Measurements from ENCODE around the gene DDX28. TPM values are rescaled to one million over a fixed set of nuclear protein-coding genes. Genes with fewer than 3 reads are reported as not detected.

The DDX28 gene
- total and polyA plus RNA-seq, 2 of the 8 experiments (the other 6 are each of a cell fraction or from before 2014, with no cell fraction given): 16.8 to 28.1 TPM

GRCh38 chr16:68069511-68070248 is 46.6 kb upstream of the DDX28 start:
- Histone ChIP-seq H3K36me3 (ENCODE audit: control insufficient read depth in 2 of 4, insufficient read depth in 4 of 4, low read length in 3 of 4) (peaks cover 9 to 32% (median 28%) of the 10 kb centered on the region in 4 experiments; a peak in 7 of 8 replicates), H3K18ac (ENCODE audit: extremely low read depth, low read length) (no peak overlapping the region), H3K27me3 (replicated peaks in 1 of 4; ENCODE audit: control insufficient read depth in 3 of 4, extremely low read depth in 1 of 4, insufficient read depth in 3 of 4, low read length in 3 of 4) (no peaks in the 10 kb centered on the region), H2BK15ac (ENCODE audit: low read length) (no peak overlapping the region), H3K4ac (replicated peaks; ENCODE audit: insufficient read length, low read depth, low read length) (no peak overlapping the region), H3K4me3 (ENCODE audit: extremely low read depth in 1 of 4, insufficient read depth in 2 of 4, low read depth in 3 of 4, low read length in 4 of 4) (no peak overlapping the region), H2BK5ac (ENCODE audit: low read depth, low read length) (no peak overlapping the region; the same call in 1 of the 2 replicates), H4K8ac (ENCODE audit: extremely low read depth, insufficient read depth, low read length) (no peak overlapping the region), H3K23me2 (ENCODE audit: low read depth, low read length) (no peaks in the 10 kb centered on the region), H3K27ac (ENCODE audit: low read depth, low read length) (no peak overlapping the region), H2AFZ (ENCODE audit: low read length) (no peak overlapping the region), H3K14ac (ENCODE audit: insufficient read length) (no peak overlapping the region), H3K79me2 (ENCODE audit: control insufficient read depth in 1 of 2, insufficient read depth in 2 of 2, low read length in 2 of 2) (no peaks in the 10 kb centered on the region), H2BK20ac (ENCODE audit: low read length) (no peak overlapping the region), H3K56ac (replicated peaks; ENCODE audit: insufficient read length, low read depth, low read length) (no peak overlapping the region), H4K91ac (replicated peaks; ENCODE audit: insufficient read length, low read length) (no peak overlapping the region), H3K9me3 (ENCODE audit: insufficient read depth in 2 of 2, low read depth in 1 of 2, low read length in 1 of 2) (no peaks in the 10 kb centered on the region), H3K4me1 (replicated peaks in 1 of 4; ENCODE audit: control insufficient read depth in 3 of 4, insufficient read depth in 4 of 4, low read length in 3 of 4) (no peaks in the 10 kb centered on the region), H2BK120ac (replicated peaks; ENCODE audit: low read depth, low read length) (no peak overlapping the region), H3K79me1 (ENCODE audit: low read depth, low read length) (no peaks in the 10 kb centered on the region), H4K20me1 (replicated peaks in 1 of 2; ENCODE audit: control insufficient read depth in 1 of 2, insufficient read depth in 2 of 2, low read length in 2 of 2) (peaks cover 0 to 3% of the 10 kb centered on the region in 2 experiments), H4K5ac (ENCODE audit: insufficient read length, low read depth, low read length) (no peak overlapping the region), H3K23ac (ENCODE audit: insufficient read length) (no peak overlapping the region), H3K4me2 (ENCODE audit: insufficient read depth in 1 of 2, low read depth in 2 of 2, low read length in 2 of 2) (no peak overlapping the region), H2BK12ac (ENCODE audit: low read depth, low read length) (no peak overlapping the region), H3K9ac (replicated peaks in 1 of 4; ENCODE audit: extremely low read depth in 1 of 4, low read depth in 3 of 4, low read length in 3 of 4) (no peak overlapping the region), H2AK5ac (ENCODE audit: low read depth, low read length) (no peak overlapping the region)
- ChIA-PET POLR2A (ENCODE audit: partially characterized antibody) (interaction anchor here (1.1 to 4.2 kb wide), 2 partner anchors 8 to 14 kb away, joined by 3 to 19 read pairs; partner anchors contain the start of gene NFATC3), CTCF (ENCODE audit: partially characterized antibody) (interaction anchor here (0.6 to 2.0 kb wide), 9 partner anchors 11 to 160 kb away, joined by 3 to 7 read pairs (median 4); no protein-coding TSS in a partner anchor)
- DNase-seq (ENCODE audit: low read depth in 1 of 2, low spot score in 2 of 2) (peak in 1 of 2 experiments; percentile 24), FAIRE-seq (no peak)
- 95% methylated on average over 7 of the region's 7 CpGs; no CpG with 5 or more reads in 1 of the 2 experiments for WGBS, 2 experiments (ENCODE audit: extremely low coverage in 1 of 2, insufficient coverage in 1 of 2, insufficient read length in 1 of 2, insufficient replicate concordance in 2 of 2, low coverage in 1 of 2, low lambda C conversion rate in 2 of 2, missing lambda C conversion rate in 1 of 2)
- TF ChIP-seq USF2 (IDR thresholded peaks at IDR 0.05; ENCODE audit: low read length) (no peak), ATF2 (IDR thresholded peaks at IDR 0.05; ENCODE audit: low read length) (no peak), CTBP2 (IDR thresholded peaks at IDR 0.05; ENCODE audit: borderline replicate concordance, insufficient read depth, insufficient read length, low read length) (no peak), POU5F1 (IDR thresholded peaks at IDR 0.05; ENCODE audit: low read depth, low read length) (no peak), BRCA1 (IDR thresholded peaks at IDR 0.05; ENCODE audit: low read depth, low read length) (no peak), NRF1 (IDR thresholded peaks at IDR 0.05; ENCODE audit: low read depth, low read length) (no peak), EZH2 (IDR thresholded peaks at IDR 0.05; ENCODE audit: low read depth, low read length, severe bottlenecking) (no peak), RAD21 (IDR thresholded peaks at IDR 0.05 in 1 of 2, conservative IDR thresholded peaks at IDR 0.05 in 1 of 2; ENCODE audit: low read depth in 2 of 2, low read length in 2 of 2) (no peak), SP2 (IDR thresholded peaks at IDR 0.05; ENCODE audit: low read length) (no peak)
